ENCODE measurements around the gene SLC1A7.

The SLC1A7 gene

GRCh38 chr1:53107570-53108322 is 34.7 kb downstream of the SLC1A7 start:
- CTCF ChIA-PET, result interaction anchor here (0.8 kb wide), 1 partner anchor 78 kb away, joined by 3 read pairs; no protein-coding TSS in a partner anchor

GRCh38 chr1:53107090-53107489 is 35.3 kb downstream of the SLC1A7 start:
- ChIA-PET CTCF (no interaction called here), POLR2A (ENCODE audit: low non-redundant PET) (no interaction called here)
- TF ChIP-seq CTCF (conservative IDR thresholded peaks at IDR 0.05; ENCODE audit: low read depth), result no peak
- no peak overlapping the region for H3K27ac ChIP-seq
- DNase-seq (ENCODE audit: low spot score), result no peak

More at GRCh38 chr1:53107570-53108322, 34.7 kb downstream of the SLC1A7 start:
- H3K27ac ChIP-seq, result no peak overlapping the region
- no peak for DNase-seq (ENCODE audit: low spot score)
- POLR2A ChIA-PET (ENCODE audit: low non-redundant PET), result interaction anchor here (0.6 kb wide), 1 partner anchor 66 kb away, joined by 8 read pairs; no protein-coding TSS in a partner anchor
- no peak for TF ChIP-seq CTCF (conservative IDR thresholded peaks at IDR 0.05; ENCODE audit: low read depth)

- POLR2A ChIA-PET (ENCODE audit: low non-redundant PET), result no interaction called here
- no peak for TF ChIP-seq CTCF (conservative IDR thresholded peaks at IDR 0.05; ENCODE audit: low read depth)
- CTCF ChIA-PET, result no interaction called here
- DNase-seq (ENCODE audit: low spot score), result no peak
- H3K27ac ChIP-seq, result no peak overlapping the region
These were observed 38.0 kb downstream of the SLC1A7 start for GRCh38 chr1:53104289-53104913.

GRCh38 chr1:53094533-53094919 is 47.9 kb downstream of the SLC1A7 start:
- no peak for TF ChIP-seq CTCF (conservative IDR thresholded peaks at IDR 0.05; ENCODE audit: low read depth)
- no peak overlapping the region for H3K27ac ChIP-seq
- DNase-seq (ENCODE audit: low spot score), result no peak
- POLR2A ChIA-PET (ENCODE audit: low non-redundant PET), result no interaction called here
- CTCF ChIA-PET, result no interaction called here

- DNase-seq (ENCODE audit: low spot score), result no peak
- CTCF ChIA-PET, result interaction anchor here (0.5 to 0.7 kb wide), 2 partner anchors 50 to 376 kb away, joined by 4 to 6 read pairs; no protein-coding TSS in a partner anchor
- H3K27ac ChIP-seq, result no peak overlapping the region
- POLR2A ChIA-PET (ENCODE audit: low non-redundant PET), result no interaction called here
- TF ChIP-seq CTCF (conservative IDR thresholded peaks at IDR 0.05; ENCODE audit: low read depth), result no peak
These were observed 48.5 kb downstream of the SLC1A7 start for GRCh38 chr1:53093778-53094532.

- POLR2A ChIA-PET (ENCODE audit: low non-redundant PET), result no interaction called here
- CTCF ChIA-PET, result interaction anchor here (0.7 kb wide), 1 partner anchor 50 kb away, joined by 6 read pairs; no protein-coding TSS in a partner anchor
- H3K27ac ChIP-seq, result no peak overlapping the region
- no peak for DNase-seq (ENCODE audit: low spot score)
- no peak for TF ChIP-seq CTCF (conservative IDR thresholded peaks at IDR 0.05; ENCODE audit: low read depth)
These were observed 49.0 kb downstream of the SLC1A7 start for GRCh38 chr1:53093451-53093754.

All from RWPE1 (cell line).